Measurements from ENCODE around the gene QRFPR.
"Not testable (repeated sequence)": the region's sequence is repeated elsewhere in the genome, so short reads cannot be mapped to it uniquely, and the experiment has no call there.

The QRFPR gene

DNA sequence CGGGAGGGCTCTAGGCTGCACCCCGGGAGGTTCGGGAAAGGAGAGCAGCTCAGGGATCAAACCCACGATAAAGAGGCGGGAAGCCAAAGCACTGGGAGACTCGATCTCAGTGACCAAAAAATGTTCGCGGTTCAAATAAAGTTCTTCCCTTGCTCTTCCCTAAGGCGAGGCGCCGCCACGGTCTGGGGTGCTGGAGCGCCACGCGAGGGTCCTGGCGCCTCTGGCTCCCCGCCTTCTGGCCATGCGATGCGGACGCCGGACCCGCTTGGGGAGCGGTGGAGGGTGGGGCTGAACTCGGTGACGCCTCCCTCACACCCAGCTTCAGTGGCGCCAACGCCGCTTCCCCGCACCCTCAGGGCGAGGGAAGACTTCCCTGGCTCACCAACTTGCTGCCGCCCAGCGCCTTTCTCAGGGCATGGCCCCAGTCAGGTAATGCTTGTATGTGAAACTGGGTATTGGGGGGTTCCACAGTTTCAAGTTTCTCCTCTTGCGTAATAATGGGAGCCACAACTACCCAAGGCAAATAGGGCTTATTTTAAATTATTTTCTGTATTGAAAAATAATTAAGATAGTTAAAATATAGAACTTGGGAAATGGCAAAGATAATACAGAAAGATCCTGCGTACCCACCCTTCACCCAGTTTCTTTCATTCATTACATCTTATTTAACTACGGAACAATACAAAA lies at the start of gene QRFPR:
Gene QRFPR (minus strand): TSS at position 243 of the 687 bp plus-strand sequence. CDS start 371 bp downstream, outside the sequence.
- peak; percentile 4 for DNase-seq

- DNase-seq: no peak
Measured at GRCh38 chr4:121428721-121429120, 47.9 kb upstream of the QRFPR start.

GRCh38 chr4:121421594-121421993 lies 40.8 kb upstream of the QRFPR start:
- no peak for DNase-seq

GRCh38 chr4:121411151-121411744 lies 30.4 kb upstream of the QRFPR start:
- no peak for DNase-seq

- DNase-seq: not testable (repeated sequence)
Measured at GRCh38 chr4:121408567-121408966, 27.7 kb upstream of the QRFPR start.

- DNase-seq: no peak
Measured at GRCh38 chr4:121400632-121401031, 19.8 kb upstream of the QRFPR start.

DNA sequence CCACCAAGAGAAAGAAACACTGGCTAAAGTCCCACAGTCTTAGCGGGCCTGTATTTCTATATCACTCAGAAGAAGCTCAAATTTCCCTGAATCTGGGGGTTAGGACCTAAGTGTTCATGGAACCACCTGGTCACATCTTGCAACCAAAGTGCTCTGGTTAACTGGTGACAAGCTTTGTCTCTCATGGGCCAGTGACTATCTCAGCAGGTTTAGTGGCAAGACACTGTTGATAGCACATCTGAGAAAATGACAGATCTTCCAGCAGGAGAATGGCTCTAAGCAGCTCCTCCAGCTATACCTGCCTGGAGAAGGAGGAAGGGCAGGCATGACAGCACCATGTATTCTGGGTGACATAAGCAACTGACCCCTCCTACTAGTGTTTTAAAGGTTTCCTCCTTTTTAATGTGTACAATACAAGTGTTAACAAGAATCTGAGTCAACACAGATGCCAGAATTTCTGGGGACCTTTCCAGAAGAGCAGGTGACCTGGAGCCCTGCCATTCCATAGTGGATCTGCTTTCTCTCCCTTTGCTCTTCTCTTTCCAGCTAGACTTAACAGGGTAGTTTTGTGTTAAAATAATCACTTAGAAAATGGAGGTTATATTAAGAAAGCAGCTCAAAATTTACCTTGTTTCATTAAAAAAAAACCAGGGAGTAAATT lies 17.3 kb upstream of the QRFPR start:
- DNase-seq: no peak

- DNase-seq: no peak
Measured at GRCh38 chr4:121397434-121397833, 16.6 kb upstream of the QRFPR start.

DNA sequence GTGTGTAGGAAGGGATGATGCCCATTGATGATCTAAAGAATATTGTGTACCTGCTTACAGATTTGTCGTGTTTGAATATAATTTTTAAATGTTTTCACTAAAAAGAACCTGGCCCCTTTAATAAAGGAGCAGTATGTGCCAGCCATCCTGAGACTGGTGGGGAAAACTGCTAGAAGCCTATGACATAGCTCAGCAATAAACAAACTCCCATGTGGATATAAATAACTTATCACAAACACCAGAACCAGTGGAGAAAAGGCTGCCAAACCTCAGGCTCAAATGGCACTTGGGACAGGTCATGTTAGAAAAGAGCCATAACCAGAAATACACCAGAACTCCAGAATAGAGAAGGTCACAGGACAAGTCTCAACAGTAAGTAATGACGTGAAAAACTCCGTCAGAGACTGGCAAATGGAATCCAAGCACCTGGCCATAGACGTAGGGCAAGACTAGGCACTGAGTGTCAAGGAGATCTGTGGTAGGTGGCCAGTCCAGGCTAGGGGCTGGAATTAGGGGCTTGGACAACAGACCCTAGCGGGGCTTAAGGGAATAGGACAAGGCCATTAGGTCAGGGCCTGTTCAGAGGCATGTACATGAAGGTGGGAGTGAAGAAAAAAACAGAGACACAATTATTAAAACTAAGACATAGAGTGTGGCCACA lies 11.7 kb upstream of the QRFPR start:
- DNase-seq: no peak

GRCh38 chr4:121390335-121390734 lies 9.5 kb upstream of the QRFPR start:
- no peak for DNase-seq

DNA sequence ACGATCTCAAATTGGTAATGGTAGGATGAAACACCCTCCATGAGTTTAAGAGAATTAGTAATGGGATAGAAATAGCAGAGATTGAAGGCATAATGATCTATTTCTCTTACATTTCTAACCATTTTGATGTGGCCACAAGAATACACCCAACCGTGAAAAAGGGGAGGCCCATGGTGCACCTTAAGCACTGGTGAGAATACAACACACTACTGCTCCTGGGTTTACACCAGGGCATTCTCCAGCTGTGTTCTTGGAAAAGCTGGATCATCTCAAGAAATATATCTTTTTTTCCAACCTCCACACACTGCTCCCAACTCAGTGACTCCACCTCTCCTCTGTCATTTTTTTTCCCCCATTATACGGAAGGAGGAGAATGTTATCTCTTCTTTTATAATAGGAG lies 1.5 kb downstream of the QRFPR start:
- no peak for DNase-seq

DNA sequence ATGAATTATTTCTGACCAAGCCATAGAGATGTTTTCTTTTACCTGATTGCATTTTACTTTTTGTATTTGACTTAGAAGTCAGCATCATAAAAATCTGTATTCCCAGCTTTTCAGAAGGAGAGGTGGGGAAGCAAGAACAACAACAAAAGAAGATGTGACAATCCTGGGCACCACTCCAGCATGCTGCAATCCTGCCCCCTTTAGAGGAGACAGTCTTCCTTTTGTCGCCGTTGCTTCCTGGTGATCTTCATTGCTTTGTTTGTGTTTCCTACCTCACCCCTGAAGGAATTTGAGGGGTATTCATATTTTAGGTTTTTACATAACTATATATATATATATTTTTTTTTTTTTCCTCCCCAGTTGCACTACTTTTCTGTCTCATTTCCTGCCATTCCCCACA lies 3.7 kb downstream of the QRFPR start:
- DNase-seq: no peak

DNA sequence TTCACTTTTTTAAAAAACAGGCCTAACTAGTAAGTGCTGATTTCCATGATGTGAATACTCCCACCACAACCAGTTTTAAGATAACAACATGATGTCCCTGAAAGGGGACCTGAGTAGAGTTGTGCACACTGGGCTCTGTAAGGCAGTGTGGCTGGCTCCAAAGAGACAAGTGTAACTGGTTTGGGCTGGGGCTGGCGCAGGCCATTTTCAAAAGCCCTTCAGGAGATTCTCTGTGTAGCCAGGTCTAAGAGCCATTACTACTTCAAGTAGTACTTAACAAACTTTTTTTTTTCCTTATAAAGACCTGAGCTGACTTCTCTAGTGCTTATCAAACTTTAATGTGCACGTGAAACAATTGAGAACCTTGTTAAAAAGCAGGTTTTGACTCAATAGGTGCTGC lies 4.3 kb downstream of the QRFPR start:
- no peak for DNase-seq

- no peak for DNase-seq
Measured at GRCh38 chr4:121376097-121376496, 4.7 kb downstream of the QRFPR start.

GRCh38 chr4:121375262-121375661 lies 5.6 kb downstream of the QRFPR start:
- DNase-seq: no peak

DNA sequence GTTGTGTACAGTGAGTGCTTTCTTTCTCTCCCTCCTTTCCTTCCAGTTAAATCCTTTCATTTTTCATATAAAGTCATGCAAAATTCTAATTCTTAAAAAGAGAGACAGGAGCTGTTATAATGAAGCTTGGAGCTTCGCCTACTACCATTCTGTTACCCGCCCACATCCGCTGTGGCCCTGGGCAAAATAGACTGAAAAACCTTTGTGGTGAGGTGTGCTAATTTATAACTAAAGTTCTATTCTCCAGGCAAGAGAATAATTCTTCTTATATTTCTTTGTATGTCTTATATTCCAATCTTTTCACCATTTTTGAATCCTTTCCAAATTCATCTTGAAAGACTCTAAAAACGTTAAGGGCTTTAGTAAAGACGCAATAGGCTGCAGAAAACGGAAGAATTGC lies 7.0 kb downstream of the QRFPR start:
- DNase-seq: no peak

DNA sequence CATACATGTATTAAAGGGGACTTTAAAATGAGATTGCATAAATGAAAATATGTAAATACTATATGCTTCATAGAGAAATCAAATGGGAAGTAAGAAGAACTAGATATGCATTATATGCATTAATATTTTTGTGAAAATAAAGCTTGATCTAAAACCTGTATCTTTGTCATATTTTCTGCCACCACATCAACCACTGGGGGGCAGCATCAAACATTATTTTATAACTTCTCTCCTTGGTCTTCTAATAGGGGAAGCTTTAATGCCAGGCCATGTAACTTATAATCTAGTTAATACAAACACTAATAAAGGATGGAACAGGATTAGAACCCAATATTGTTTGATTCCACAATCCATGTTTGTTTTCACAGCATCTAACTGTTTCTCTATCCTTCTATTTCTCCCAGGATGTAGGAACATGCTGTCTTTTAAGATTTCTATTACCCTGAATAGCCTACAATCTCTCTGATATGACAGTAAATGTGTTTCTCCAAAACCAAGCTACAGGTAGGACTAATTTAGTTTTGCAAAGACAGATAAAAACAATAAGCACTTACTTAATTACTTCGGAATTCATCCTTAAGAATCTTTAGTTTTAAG lies 10.0 kb downstream of the QRFPR start:
- peak; percentile 75 for DNase-seq

GRCh38 chr4:121360495-121360894 lies 20.3 kb downstream of the QRFPR start:
- DNase-seq: no peak

DNA sequence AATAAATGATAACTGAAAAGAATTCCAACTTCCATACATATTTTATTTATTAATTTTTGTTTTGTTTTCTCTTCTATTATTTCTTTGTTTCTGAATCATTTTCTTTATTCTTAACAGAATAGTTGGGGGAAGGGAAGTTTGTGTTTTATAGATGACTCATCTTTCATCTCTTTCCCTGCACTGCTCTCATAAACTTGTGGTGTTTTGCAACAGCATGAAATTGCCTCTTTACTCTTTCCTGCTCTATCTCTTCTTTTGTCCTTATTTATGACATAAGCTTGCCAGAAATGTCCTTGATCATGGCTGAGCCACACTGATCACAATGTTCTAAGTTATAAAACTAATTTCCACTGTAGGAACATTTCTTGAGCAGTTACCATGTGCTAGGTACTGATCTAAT lies 22.3 kb downstream of the QRFPR start:
- DNase-seq: no peak

- peak; percentile 52 for DNase-seq
Measured at GRCh38 chr4:121353213-121353612, 27.6 kb downstream of the QRFPR start.

GRCh38 chr4:121344098-121344497 lies 36.7 kb downstream of the QRFPR start:
- DNase-seq: no peak

GRCh38 chr4:121340247-121340646 lies 40.6 kb downstream of the QRFPR start:
- no peak for DNase-seq

DNA sequence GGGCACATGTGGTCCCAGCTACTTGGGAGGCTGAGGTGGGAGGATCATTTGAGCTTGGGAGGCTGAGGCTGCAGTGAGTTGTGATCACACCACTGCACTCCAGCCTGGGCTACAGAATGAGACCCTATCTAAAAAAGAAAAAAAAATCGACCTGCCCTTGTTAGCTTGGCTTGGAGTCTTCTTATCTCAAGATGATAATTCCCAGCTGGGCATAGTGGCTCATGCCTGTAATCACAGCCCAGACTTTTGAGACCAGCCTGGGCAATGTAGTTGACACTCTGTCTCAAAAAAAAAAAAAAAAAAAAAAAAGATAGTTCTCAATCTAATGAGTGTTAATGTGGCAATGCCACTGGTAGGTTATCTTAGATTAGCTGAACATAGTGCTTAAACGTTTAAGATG lies 41.0 kb downstream of the QRFPR start:
- DNase-seq: no peak

Data from hematopoietic multipotent progenitor cell treated with erythropoietin and hydrocortisone succinate and interleukin-3 and kit ligand, for 6 days (in vitro differentiated cells).